ENCODE measurements around the gene CYTH4. TPM values are rescaled to one million over a fixed set of nuclear protein-coding genes. Genes with fewer than 3 reads are reported as not detected.

CYTH4 gene
- total and polyA plus RNA-seq, 2 donors (not counting 3 experiments of a cell fraction or from before 2014, with no cell fraction given) = 0.06 TPM; not detected in 1

DNA sequence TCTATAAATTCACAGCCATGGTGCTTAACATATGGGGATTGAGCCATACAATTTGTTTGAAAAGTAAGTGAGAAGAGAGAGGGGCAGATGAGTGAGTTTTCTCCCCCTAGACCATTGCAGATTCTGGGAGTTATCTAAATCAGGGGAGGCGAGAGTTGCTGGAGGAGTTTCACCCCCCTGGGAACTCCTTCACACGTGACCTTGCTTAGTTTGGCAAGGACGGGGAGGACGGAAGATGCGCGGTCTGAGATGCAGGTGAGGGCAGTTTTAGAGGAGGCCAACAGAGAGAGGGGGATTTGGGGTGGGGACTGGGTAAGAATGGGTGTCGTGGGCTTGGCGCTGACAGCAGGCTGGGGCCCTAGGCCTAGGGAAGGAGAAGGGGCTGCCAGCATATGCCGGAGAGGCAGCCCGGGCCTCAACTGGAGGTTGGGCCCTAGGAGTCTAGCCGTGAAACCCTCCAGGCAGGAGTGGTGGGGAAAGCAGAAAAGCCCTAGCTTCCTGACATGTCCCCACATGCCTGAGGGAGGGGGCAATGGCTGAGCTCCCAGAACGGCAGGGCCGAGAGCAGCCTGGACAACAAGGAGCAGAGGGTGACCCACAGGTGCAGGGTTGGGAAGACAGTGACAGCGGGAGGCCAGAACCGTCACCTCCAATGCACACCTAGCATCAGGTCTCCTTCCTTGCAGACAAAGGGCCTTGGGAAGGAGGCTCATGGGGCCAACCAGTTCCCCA lies 81.1 kb downstream of the CYTH4 start:
- Histone ChIP-seq H3K9me3 (replicated peaks; ENCODE audit: control insufficient read depth, insufficient read depth, low read length) (no peaks in the 10 kb centered on the region), H3K79me2 (ENCODE audit: control insufficient read depth, insufficient read depth, low read length) (no peaks in the 10 kb centered on the region), H3K4me2 (ENCODE audit: insufficient read depth, low read length) (no peak overlapping the region), H4K20me1 (replicated peaks; ENCODE audit: control insufficient read depth, extremely low read depth, insufficient read depth, low read length) (no peaks in the 10 kb centered on the region), H2AFZ (ENCODE audit: low read depth, low read length) (no peak overlapping the region), H3K4me1 (ENCODE audit: control insufficient read depth, extremely low read depth, insufficient read depth, low read length) (no peaks in the 10 kb centered on the region), H3K9ac (replicated peaks; ENCODE audit: extremely low read depth, insufficient read depth, low read length) (no peak overlapping the region), H3K9me1 (replicated peaks; ENCODE audit: control insufficient read depth, extremely low read depth, insufficient read depth, low read length) (no peaks in the 10 kb centered on the region), H3K27ac (ENCODE audit: insufficient read depth, low read depth, low read length) (no peak overlapping the region), H3K27me3 (ENCODE audit: control insufficient read depth in 2 of 2, insufficient read depth in 2 of 2, low read length in 2 of 2) (no peaks in the 10 kb centered on the region), H3K4me3 (replicated peaks in 1 of 3; ENCODE audit: insufficient read depth in 1 of 3, low read depth in 1 of 3, low read length in 3 of 3) (no peak overlapping the region), H3K36me3 (ENCODE audit: control insufficient read depth in 2 of 2, extremely low read depth in 1 of 2, insufficient read depth in 2 of 2, low read length in 2 of 2) (no peaks in the 10 kb centered on the region)
- FAIRE-seq (no peak), DNase-seq (ENCODE audit: low read depth, low spot score) (no peak)
- intact Hi-C loops (cut with micrococcal nuclease) (no loop called here), dilution Hi-C loops (cut with MboI; ENCODE audit: extremely low pct_ligation_motif_present, low sequenced_read_pairs) (no loop called here)
- POLR2A ChIA-PET = no interaction called here
- BruUV-seq (replicated peaks) = no TSS peak
- TF ChIP-seq, protein P1, sequence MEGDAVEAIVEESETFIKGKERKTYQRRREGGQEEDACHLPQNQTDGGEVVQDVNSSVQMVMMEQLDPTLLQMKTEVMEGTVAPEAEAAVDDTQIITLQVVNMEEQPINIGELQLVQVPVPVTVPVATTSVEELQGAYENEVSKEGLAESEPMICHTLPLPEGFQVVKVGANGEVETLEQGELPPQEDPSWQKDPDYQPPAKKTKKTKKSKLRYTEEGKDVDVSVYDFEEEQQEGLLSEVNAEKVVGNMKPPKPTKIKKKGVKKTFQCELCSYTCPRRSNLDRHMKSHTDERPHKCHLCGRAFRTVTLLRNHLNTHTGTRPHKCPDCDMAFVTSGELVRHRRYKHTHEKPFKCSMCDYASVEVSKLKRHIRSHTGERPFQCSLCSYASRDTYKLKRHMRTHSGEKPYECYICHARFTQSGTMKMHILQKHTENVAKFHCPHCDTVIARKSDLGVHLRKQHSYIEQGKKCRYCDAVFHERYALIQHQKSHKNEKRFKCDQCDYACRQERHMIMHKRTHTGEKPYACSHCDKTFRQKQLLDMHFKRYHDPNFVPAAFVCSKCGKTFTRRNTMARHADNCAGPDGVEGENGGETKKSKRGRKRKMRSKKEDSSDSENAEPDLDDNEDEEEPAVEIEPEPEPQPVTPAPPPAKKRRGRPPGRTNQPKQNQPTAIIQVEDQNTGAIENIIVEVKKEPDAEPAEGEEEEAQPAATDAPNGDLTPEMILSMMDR (IDR thresholded peaks at IDR 0.05; ENCODE audit: extremely low read depth in 1 of 2, insufficient read depth in 1 of 2, low read depth in 1 of 2, low read length in 2 of 2) = no peak
- no peak for TF ChIP-seq POLR2A (IDR thresholded peaks at IDR 0.05; ENCODE audit: low read depth, low read length)
- CTCF ChIA-PET = no interaction called here

Other genes starting within 250 kb of the CYTH4 start
- 48.0 and 59.2 TPM in 2 replicates for gene KCTD17, start 230.8 kb upstream of the CYTH4 start, total RNA-seq
- 73.0 and 77.9 TPM in 2 replicates for gene KCTD17, start 230.8 kb upstream of the CYTH4 start, polyA plus RNA-seq
- gene TMPRSS6, start 172.8 kb upstream of the CYTH4 start, total RNA-seq = not detected in 2 replicates
- gene TMPRSS6, start 172.8 kb upstream of the CYTH4 start, polyA plus RNA-seq = not detected in 2 replicates
- gene IL2RB, start 132.6 kb upstream of the CYTH4 start, total RNA-seq = not detected in 2 replicates
- gene IL2RB, start 132.6 kb upstream of the CYTH4 start, polyA plus RNA-seq = 0.01 and 0.10 TPM in 2 replicates
- gene C1QTNF6, start 94.3 kb upstream of the CYTH4 start, total RNA-seq = 27.6 and 31.5 TPM in 2 replicates
- 20.2 and 23.6 TPM in 2 replicates for gene C1QTNF6, start 94.3 kb upstream of the CYTH4 start, polyA plus RNA-seq
- gene SSTR3, start 70.0 kb upstream of the CYTH4 start, total RNA-seq = not detected in 2 replicates
- gene SSTR3, start 70.0 kb upstream of the CYTH4 start, polyA plus RNA-seq = not detected in 2 replicates
- gene RAC2, start 38.2 kb upstream of the CYTH4 start, total RNA-seq = 111 and 122 TPM in 2 replicates
- gene RAC2, start 38.2 kb upstream of the CYTH4 start, polyA plus RNA-seq = 181 and 196 TPM in 2 replicates
- 1.3 and 1.4 TPM in 2 replicates for gene ELFN2, start 145.0 kb downstream of the CYTH4 start, total RNA-seq
- 0.33 and 0.41 TPM in 2 replicates for gene ELFN2, start 145.0 kb downstream of the CYTH4 start, polyA plus RNA-seq
- gene MFNG, start 203.9 kb downstream of the CYTH4 start, total RNA-seq = 188 and 197 TPM in 2 replicates
- 257 and 379 TPM in 2 replicates for gene MFNG, start 203.9 kb downstream of the CYTH4 start, polyA plus RNA-seq
- 39.5 and 40.6 TPM in 2 replicates for gene CARD10, start 236.9 kb downstream of the CYTH4 start, total RNA-seq
- 36.1 and 42.0 TPM in 2 replicates for gene CARD10, start 236.9 kb downstream of the CYTH4 start, polyA plus RNA-seq

Measured in endothelial cell of umbilical vein (primary cell).